Stomach smooth muscle (tissue), 2 donors: ENCODE measurements around the gene AATK.

Source experiments
- H3K27ac ChIP-seq: one replicate; pipeline ENCODE4 v1.7.0; 2013; ENCODE audit warnings: mild to moderate bottlenecking, low read length, inconsistent platforms
- H3K27me3 ChIP-seq, 2 donors: one replicate each; pipeline ENCODE4 v1.7.0; 2013; ENCODE audit warnings: low read length in 2 of 2; ENCODE audit not compliant: insufficient read depth in 2 of 2, control insufficient read depth in 1 of 2
- H3K36me3 ChIP-seq, 2 donors: one replicate each; pipeline ENCODE4 v1.7.0; 2013; ENCODE audit warnings: low read length in 2 of 2; ENCODE audit not compliant: control insufficient read depth in 2 of 2, insufficient read depth in 2 of 2
- H3K4me1 ChIP-seq: one replicate; pipeline ENCODE4 v1.7.0; 2013; ENCODE audit warnings: low read length; ENCODE audit not compliant: control insufficient read depth, insufficient read depth
- H3K4me3 ChIP-seq, 2 donors: one replicate each; pipeline ENCODE4 v1.7.0; 2013; ENCODE audit warnings: low read length in 2 of 2
- H3K9ac ChIP-seq, 2 donors: one replicate each; pipeline ENCODE4 v1.7.0; 2013; ENCODE audit warnings: low read length in 2 of 2, mild to moderate bottlenecking in 1 of 2
- H3K9me3 ChIP-seq, 2 donors: one replicate each; pipeline ENCODE4 v1.7.0; 2013; ENCODE audit warnings: low read length in 2 of 2; ENCODE audit not compliant: control insufficient read depth in 2 of 2
- donor health status: healthy.
- donor health status: Pancreatic carcinoma.

AATK gene

DNA sequence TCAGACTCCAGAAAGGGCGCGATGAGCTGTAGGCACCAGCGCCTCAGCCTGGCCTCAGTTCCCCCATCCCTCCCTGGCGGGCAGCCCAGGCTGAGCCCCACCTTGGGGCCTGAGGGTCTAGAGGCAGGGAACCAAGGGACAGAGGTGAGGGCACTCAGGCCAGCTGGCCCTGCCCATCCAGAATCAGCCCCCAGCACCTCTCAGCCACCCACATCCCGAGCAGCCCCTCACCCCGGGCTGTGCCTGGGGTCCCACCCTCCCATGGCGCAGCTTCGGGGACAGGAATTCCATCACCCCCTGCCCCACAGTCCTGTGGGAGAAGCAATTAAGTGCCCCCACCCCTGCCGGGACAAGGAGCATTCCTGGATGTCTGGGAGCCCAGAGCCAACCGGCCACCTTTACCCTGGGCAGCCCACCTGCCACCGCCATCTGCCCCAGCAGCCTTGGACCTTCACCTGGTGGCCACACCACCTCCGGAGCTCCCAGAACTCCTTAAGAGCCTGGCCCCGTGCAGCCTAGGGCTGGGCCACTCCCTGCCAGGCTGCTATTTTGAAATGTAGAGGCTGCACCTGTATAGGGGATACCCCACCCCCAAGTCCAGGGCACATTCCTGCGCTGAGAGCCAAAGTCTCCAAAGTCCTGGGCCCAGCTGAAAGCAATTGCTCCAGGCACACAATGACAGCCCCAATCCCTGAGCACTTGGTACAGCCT, 34.4 kb downstream of the AATK start:
- no peak overlapping the region for H3K27ac ChIP-seq

DNA sequence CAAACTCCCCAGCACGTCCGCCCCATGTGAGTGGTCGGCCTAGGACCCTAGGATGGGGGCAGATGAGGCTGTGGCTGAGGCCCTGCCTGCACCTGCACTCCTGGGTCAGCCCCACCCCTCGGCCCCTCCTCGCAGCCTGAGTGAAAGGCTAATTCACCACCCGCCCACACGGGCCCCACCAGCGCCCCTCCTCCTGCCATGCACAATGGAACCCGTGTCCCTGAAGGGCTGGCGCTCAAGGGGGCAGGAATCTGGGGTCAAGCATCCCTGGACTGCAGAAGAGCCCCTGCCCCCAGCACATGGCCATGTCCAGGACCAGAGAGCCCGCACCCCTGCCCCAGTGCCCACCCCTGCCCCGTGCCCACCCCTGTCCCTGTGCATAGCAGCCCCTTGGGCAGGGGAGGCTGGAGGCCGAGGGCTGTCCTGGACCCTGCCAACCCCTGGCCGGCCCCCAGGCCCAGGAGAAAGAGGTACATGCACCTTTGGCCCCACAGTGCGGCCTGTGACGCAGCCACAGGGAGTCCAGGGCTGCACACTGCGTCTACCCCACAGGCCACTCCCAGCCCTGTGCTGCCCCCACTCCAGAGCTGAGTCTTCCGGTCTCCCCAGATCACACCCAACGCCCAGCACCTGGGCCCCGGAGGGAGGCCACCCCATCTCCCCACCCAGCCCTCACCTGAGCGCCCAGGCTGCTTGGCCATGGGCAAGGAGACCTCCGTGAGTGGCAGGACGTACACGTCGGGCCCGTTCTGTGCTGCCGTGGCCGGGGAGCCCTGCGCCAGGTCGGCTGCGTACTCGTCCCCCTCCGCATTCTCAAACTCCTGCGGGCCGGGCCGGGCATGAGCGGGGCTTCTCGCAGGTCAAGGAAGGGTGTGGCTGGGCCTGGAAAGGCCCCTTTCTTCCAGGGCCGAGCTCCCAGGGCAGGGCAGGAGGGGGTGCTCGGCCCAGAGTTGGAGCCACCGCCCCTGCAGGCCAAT, 35.3 kb downstream of the AATK start:
- Histone ChIP-seq H3K27me3 (no peaks in the 10 kb centered on the region), H3K9me3 (no peaks in the 10 kb centered on the region), H3K4me1 (no peaks in the 10 kb centered on the region), H3K9ac (no peak overlapping the region), H3K36me3 (no peaks in the 10 kb centered on the region), H3K27ac (no peak overlapping the region), H3K4me3 (no peak overlapping the region)

More for the DNA sequence above, 34.4 kb downstream of the AATK start:
- H3K36me3 ChIP-seq: no peaks in the 10 kb centered on the region
- H3K9ac ChIP-seq: no peak overlapping the region
- no peaks in the 10 kb centered on the region for H3K4me1 ChIP-seq
- no peaks in the 10 kb centered on the region for H3K27me3 ChIP-seq
- H3K9me3 ChIP-seq: no peaks in the 10 kb centered on the region
- no peak overlapping the region for H3K4me3 ChIP-seq

DNA sequence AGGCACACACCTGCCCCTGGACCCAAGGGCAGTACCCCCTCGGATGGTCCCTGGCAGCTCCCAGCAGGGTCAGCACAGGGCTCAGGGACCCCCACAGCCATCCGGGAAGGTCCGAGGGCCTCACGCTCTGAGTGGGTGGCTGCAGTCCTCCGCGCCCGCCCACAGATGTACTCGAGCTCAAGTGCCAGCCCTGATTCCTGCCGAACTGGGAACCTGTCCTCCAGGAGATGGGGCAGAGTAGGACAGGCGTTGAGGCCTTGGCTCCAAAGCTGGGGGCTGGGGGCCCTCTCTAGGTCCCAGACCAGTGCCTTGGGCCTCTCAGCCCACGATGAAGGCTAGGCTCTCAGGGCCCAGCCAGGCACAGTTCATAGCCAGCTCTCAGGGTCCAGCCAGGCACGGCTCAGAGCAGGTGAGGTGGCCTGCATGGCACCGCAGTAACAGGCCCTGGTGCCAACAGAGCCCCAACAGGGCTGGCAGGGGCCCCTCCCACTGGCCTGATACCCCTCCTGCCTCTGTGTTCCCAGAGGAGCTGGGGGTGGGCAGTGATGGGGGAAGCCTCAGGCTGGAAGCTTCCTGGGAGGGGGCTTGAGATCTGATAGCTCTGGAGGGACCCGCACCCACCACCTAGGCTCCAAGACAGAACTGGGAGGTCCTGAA, 36.2 kb downstream of the AATK start:
- Histone ChIP-seq H3K4me3 (no peak overlapping the region), H3K4me1 (no peaks in the 10 kb centered on the region), H3K9ac (no peak overlapping the region), H3K9me3 (no peaks in the 10 kb centered on the region), H3K27ac (no peak overlapping the region), H3K27me3 (no peaks in the 10 kb centered on the region), H3K36me3 (no peaks in the 10 kb centered on the region)

DNA sequence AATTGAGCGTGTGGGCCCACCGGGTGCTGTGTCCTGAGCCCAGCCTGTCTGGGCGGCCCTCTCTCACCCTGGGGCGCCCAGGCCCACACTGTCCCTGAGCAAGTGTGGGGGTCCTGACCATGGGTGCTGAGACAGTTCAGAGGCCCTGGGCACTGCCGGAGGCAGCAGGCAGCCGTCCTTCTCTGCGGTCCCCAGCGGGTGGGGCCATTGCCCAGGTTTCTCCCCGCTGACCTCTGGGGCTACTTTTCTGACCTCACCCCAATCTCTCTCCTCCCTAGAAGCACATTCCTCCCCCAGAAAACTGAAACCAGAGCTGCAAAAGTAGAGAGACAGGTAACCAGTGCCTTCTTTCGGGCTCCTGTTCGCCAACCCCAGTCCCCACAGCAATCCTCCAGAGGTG, 36.7 kb downstream of the AATK start:
- no peaks in the 10 kb centered on the region for H3K4me1 ChIP-seq
- H3K27me3 ChIP-seq: no peaks in the 10 kb centered on the region
- H3K9me3 ChIP-seq: no peaks in the 10 kb centered on the region
- no peak overlapping the region for H3K9ac ChIP-seq
- H3K4me3 ChIP-seq: no peak overlapping the region
- H3K27ac ChIP-seq: no peak overlapping the region
- no peaks in the 10 kb centered on the region for H3K36me3 ChIP-seq

DNA sequence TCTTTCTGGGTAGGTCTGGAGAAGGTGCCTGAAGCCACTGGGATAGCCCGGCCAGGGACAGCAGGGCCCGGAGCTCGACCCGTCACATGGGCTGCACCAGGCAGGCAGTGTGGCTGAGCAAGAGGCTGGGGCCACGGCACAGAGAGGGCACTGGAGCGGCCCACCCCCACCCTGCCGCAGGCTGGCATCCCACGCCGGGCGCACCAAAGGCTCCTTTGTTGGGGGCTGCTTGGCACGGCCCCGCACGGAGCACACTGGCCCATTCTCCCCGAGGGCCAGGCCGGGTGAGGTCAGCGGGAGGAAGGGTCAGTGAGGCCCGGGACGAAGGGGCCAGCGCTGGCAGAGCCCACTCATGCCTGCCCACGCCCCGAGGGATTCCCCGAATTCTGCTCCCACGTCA, 37.2 kb downstream of the AATK start:
- Histone ChIP-seq H3K27me3 (no peaks in the 10 kb centered on the region), H3K4me1 (no peaks in the 10 kb centered on the region), H3K4me3 (no peak overlapping the region), H3K9ac (no peak overlapping the region), H3K36me3 (no peaks in the 10 kb centered on the region), H3K27ac (no peak overlapping the region), H3K9me3 (no peaks in the 10 kb centered on the region)

DNA sequence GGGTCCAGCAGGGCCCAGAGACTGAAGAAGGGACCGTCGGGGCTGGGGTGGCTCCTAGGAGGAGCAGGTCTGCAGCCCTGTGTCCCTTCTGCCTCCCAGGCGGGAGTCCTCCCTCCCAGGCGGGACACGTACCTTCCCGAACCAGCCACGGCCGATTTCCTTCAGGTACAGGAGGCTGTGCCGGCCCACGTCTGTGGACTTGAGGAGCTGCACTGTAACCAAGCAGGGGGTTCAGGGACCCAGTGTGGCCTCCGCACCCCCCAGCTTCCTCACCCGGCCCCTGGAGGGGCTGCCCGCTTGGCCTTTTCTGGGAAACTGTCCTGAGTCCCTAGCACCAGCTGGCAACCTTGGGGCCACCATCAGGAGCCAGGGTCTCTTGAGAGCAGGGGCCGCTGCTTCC, 37.7 kb downstream of the AATK start:
- Histone ChIP-seq H3K27ac (no peak overlapping the region), H3K27me3 (no peaks in the 10 kb centered on the region), H3K4me3 (no peak overlapping the region), H3K9ac (no peak overlapping the region), H3K36me3 (no peaks in the 10 kb centered on the region), H3K9me3 (no peaks in the 10 kb centered on the region), H3K4me1 (no peaks in the 10 kb centered on the region)

DNA sequence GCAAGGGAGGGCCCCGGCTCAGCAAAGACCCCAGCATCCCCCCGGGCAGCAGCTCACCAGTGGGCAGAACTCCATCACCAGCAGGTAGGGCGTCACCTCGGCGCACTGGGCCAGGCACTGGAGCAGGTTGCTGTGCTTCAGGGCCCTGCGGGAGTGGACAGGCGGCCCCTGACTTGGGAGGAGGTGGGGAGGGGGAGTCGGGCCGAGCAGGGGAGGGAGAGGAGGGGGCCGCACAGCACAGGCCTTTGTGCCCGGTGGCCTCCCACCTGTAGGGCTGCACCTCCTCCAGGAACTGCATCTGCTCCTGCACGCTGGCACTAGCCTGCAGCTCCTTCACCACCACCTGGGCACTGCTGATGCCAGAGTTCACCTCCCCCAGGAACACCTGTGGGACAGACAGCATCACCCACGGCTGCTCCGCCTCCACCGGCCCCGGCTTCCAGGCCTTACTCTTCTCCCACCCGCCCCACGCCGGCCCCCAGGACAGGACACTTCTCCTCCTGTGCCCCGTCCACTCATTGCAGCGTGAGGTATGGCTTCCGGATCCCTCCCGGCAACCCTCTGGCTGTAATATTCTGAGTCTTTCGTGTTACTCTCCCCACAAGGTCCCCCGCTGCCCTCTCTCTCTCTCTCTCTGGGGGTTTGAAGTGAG, 38.4 kb downstream of the AATK start:
- H3K9ac ChIP-seq: no peak overlapping the region

DNA sequence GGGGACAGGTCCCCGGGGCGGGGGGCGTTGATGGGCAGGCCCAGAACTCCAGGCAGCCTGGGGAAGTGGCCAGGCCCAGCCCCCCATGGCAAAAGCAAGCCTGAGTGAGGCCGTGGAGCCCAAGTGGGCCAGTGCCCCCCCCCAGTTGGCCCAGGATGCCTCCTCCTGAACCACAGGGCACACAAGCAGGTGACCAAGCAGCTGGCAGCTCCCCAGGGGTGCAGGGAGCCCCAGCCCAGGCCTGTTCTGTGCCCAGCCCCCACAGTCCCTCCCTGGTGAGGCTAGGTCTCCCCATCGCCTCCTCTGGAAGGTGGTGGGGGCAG, 38.9 kb downstream of the AATK start:
- Histone ChIP-seq H3K36me3 (no peaks in the 10 kb centered on the region), H3K4me3 (no peak overlapping the region), H3K9ac (no peak overlapping the region), H3K9me3 (no peaks in the 10 kb centered on the region), H3K4me1 (no peaks in the 10 kb centered on the region), H3K27me3 (no peaks in the 10 kb centered on the region), H3K27ac (no peak overlapping the region)

More for the DNA sequence above, 38.4 kb downstream of the AATK start:
- Histone ChIP-seq H3K9me3 (no peaks in the 10 kb centered on the region), H3K4me3 (no peak overlapping the region), H3K27me3 (no peaks in the 10 kb centered on the region), H3K4me1 (no peaks in the 10 kb centered on the region), H3K27ac (no peak overlapping the region), H3K36me3 (no peaks in the 10 kb centered on the region)

DNA sequence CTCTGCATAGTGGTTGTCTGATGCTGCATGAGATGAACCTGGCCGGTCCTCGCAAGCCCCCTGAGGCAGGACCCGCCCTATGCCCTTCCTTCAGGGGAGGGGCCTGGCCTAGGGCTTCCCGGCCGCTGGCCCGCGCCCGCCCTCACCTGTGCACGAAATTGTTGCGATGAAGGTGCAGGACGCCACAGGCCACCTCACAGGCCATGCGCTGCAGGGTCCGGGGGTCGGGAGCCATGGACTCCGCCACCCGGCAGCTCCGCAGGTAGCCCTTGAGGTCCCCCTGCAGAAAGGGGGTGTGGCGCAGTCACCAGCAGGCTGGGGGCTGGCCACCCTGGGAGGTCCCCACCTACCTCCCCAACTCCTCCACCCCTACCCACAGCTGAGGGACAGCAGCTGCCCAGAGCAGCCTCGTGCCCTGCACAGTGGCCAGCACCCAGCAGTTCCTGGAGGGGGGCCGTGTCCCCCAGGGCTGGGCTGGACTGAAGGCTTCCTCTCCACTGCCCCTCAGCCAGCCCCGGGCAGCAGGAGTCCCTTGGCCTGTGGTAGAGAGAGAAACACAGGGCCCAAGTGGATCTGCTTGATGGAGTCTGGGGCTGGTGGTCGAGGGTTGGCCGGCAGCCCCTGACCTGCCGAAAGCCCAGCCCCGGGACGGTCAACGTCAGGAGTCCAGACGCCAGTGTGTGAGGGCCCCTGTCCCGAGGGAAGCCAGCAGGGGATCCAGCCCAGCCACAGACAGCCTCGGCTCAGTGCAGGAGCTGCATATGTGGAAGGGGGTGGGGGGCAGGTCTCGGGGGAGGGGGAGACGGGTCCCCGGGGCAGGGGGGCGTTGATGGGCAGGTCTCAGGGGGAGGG, 39.5 kb downstream of the AATK start:
- Histone ChIP-seq H3K27ac (no peak overlapping the region), H3K4me3 (no peak overlapping the region), H3K36me3 (no peaks in the 10 kb centered on the region)

DNA sequence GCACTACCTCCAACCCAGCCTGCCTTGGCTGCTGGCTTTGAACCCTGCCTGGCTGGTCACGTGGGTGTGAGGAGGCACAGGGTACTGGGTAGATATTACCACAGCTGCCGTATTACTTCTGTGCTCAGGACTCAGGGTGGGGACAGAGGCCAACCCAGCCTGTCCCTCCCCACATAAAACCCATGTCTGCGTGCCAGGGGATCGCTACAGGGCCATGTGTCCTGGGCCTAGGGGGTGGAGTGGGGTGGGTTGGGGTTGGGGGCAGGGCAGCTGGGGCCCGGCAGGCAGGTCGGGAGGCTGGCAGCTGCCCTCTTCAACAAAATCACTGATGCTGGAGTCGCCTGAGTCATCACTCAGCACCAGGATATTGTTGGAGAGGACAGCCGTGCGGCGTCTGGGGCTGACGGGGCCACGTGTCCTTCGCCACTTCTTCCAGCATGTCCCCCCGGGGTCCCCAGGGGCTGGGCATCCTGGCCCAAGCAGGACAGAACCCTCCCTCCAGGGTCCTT, 40.4 kb downstream of the AATK start:
- no peaks in the 10 kb centered on the region for H3K9me3 ChIP-seq
- H3K9ac ChIP-seq: no peak overlapping the region
- no peak overlapping the region for H3K27ac ChIP-seq
- H3K4me1 ChIP-seq: no peaks in the 10 kb centered on the region
- H3K36me3 ChIP-seq: no peaks in the 10 kb centered on the region
- H3K4me3 ChIP-seq: no peak overlapping the region
- no peaks in the 10 kb centered on the region for H3K27me3 ChIP-seq

More for the DNA sequence above, 39.5 kb downstream of the AATK start:
- Histone ChIP-seq H3K27me3 (no peaks in the 10 kb centered on the region), H3K9me3 (no peaks in the 10 kb centered on the region), H3K9ac (no peak overlapping the region), H3K4me1 (no peaks in the 10 kb centered on the region)
